Gastrocnemius medialis (tissue), 4 donors: ENCODE data around the gene ABR. TPM values are rescaled to one million over a fixed set of nuclear protein-coding genes. Genes with fewer than 3 reads are reported as not detected.
A peak's percentile ranks its signal among the peaks of the same experiment; 100 is the strongest.
"Not testable (repeated sequence)": the region's sequence is repeated elsewhere in the genome, so short reads cannot be mapped to it uniquely, and the experiment has no call there.

Source experiments
- ATAC-seq, 2 donors: fragments of 150-250 bp; one replicate each; pipeline ENCODE4 v1.9.1; 2016
- DNase-seq, 2 donors: peaks; one replicate each; pipeline ENCODE4 v3.0.0-alpha.2; 2019
- H3K27ac ChIP-seq, 4 donors: fragments of 200-600 bp; sonication (generic); 1 replicate in 1 of 4; 2 replicates in 3 of 4; pipeline ENCODE4 v1.5.1; 2016 to 2018; ENCODE audit warnings: mild to moderate bottlenecking in 2 of 4, moderate library complexity in 1 of 4
- H3K27me3 ChIP-seq, 3 donors: fragments of 200-600 bp; sonication (generic) in 2 of 3; 1 replicate in 1 of 3; 2 replicates in 2 of 3; pipeline versions ENCODE4 v1.5.1 to v1.6.0; 2016 to 2019; ENCODE audit warnings: mild to moderate bottlenecking in 1 of 3, moderate library complexity in 1 of 3
- H3K36me3 ChIP-seq, 2 donors: fragments of 200-600 bp; sonication (generic) in 1 of 2; one replicate each; pipeline ENCODE4 v1.5.1; 2017 to 2018
- H3K4me1 ChIP-seq, 2 donors: fragments of 200-600 bp; sonication (generic) in 1 of 2; one replicate each; pipeline ENCODE4 v1.5.1; 2016 to 2017; ENCODE audit warnings: mild to moderate bottlenecking in 2 of 2
- H3K4me3 ChIP-seq, 4 donors: fragments of 200-600 bp; sonication (generic) in 3 of 4; 1 replicate in 1 of 4; 2 replicates in 3 of 4; pipeline ENCODE4 v1.5.1; 2016 to 2019; ENCODE audit warnings: mild to moderate bottlenecking in 2 of 4
- H3K9me3 ChIP-seq, 3 donors: fragments of 200-600 bp; sonication (generic) in 2 of 3; 1 replicate in 1 of 3; 2 replicates in 2 of 3; pipeline ENCODE4 v1.5.1; 2016 to 2019
- CTCF ChIP-seq, 5 experiments: fragments of 450-650 bp in 3 of 5; fragments of 200-600 bp in 2 of 5; sonication (generic) in 2 of 5; IDR thresholded peaks in 4 of 5; conservative IDR thresholded peaks in 1 of 5; 1 replicate in 4 of 5; 2 replicates in 1 of 5; pipeline ENCODE4 v1.5.1; 2016 to 2019; ENCODE audit warnings: antibody characterized with exemption in 5 of 5, mild to moderate bottlenecking in 3 of 5, moderate library complexity in 3 of 5
- POLR2A ChIP-seq, 2 donors: fragments of 450-650 bp; IDR thresholded peaks; one replicate each; pipeline ENCODE4 v1.6.1; 2017; ENCODE audit warnings: antibody characterized with exemption in 2 of 2, mild to moderate bottlenecking in 2 of 2, moderate library complexity in 2 of 2
- in situ Hi-C, 4 donors: fragments of 200-750 bp; cut with MboI; loops; one replicate each; pipeline versions ENCODE4 v1.15.0 to v1.8.0; 2017; ENCODE audit warnings: low sequenced_read_pairs in 4 of 4
- intact Hi-C: fragments of 100-400 bp; cut with DNase I; formaldehyde crosslinking; loops from one replicate; pipeline ENCODE4 v1.15.1; 2023; ENCODE audit warnings: low total_unique reads
- total RNA-seq, 4 donors: library from RNA; depleted of rRNA; stranded (reverse); fragments of >200 nt; gene quantifications; one replicate each; pipeline versions ENCODE4 v1.1.0 to v1.2.3, GENCODE V29; 2016

The ABR gene
- total RNA-seq, 4 donors from 2014 or later: 9.7 to 15.4 (median 12.8) TPM

GRCh38 chr17:1203111-1203966 is 23.6 kb upstream of the ABR start:
- Histone ChIP-seq H3K27ac (peak overlapping the region; percentile 59 to 76 (median 66)), H3K4me1 (no peaks in the 10 kb centered on the region), H3K27me3 (peaks cover 0 to 9% (median 6%) of the 10 kb centered on the region in 3 donors), H3K4me3 (peak overlapping the region; percentile 55 to 82 (median 62)), H3K36me3 (no peaks in the 10 kb centered on the region), H3K9me3 (no peaks in the 10 kb centered on the region)
- DNase-seq (peak; percentile 35 to 39), ATAC-seq (peak; percentile 41 to 73)
- intact Hi-C loops (no loop called here), in situ Hi-C loops (no loop called here)
- peak in 1 of 5 experiments; percentile 26 for TF ChIP-seq CTCF (IDR thresholded peaks at IDR 0.05 in 4 of 5, conservative IDR thresholded peaks at IDR 0.05 in 1 of 5)
- no peak for TF ChIP-seq POLR2A (IDR thresholded peaks at IDR 0.05)

- Histone ChIP-seq H3K27me3 (peaks cover 0 to 9% (median 6%) of the 10 kb centered on the region in 3 donors), H3K9me3 (no peaks in the 10 kb centered on the region), H3K4me3 (no peak overlapping the region), H3K27ac (no peak overlapping the region), H3K4me1 (no peaks in the 10 kb centered on the region), H3K36me3 (no peaks in the 10 kb centered on the region)
- no peak for DNase-seq
- intact Hi-C loops: no loop called here
- in situ Hi-C loops: no loop called here
- ATAC-seq: no peak
- TF ChIP-seq CTCF (IDR thresholded peaks at IDR 0.05 in 4 of 5, conservative IDR thresholded peaks at IDR 0.05 in 1 of 5): no peak
- TF ChIP-seq POLR2A (IDR thresholded peaks at IDR 0.05): no peak
Observed at GRCh38 chr17:1202291-1202690, 22.5 kb upstream of the ABR start.

- H3K4me3 ChIP-seq: no peak overlapping the region
- no peak for DNase-seq
- in situ Hi-C loops (no loop called here), intact Hi-C loops (no loop called here)
- no peak overlapping the region for H3K27ac ChIP-seq
- H3K9me3 ChIP-seq: no peaks in the 10 kb centered on the region
- ATAC-seq: no peak
- H3K27me3 ChIP-seq: peaks cover 0 to 9% (median 6%) of the 10 kb centered on the region in 3 donors
- no peak for TF ChIP-seq POLR2A (IDR thresholded peaks at IDR 0.05)
- no peak for TF ChIP-seq CTCF (IDR thresholded peaks at IDR 0.05 in 4 of 5, conservative IDR thresholded peaks at IDR 0.05 in 1 of 5)
- H3K4me1 ChIP-seq: no peaks in the 10 kb centered on the region
- H3K36me3 ChIP-seq: no peaks in the 10 kb centered on the region
Observed at GRCh38 chr17:1201132-1201702, 21.4 kb upstream of the ABR start.

GRCh38 chr17:1199271-1199743 is 19.5 kb upstream of the ABR start:
- H3K27me3 ChIP-seq, H3K9me3 ChIP-seq, H3K4me3 ChIP-seq, intact Hi-C loops, in situ Hi-C loops, DNase-seq, H3K27ac ChIP-seq, H3K36me3 ChIP-seq, H3K4me1 ChIP-seq, ATAC-seq: not testable (repeated sequence)

- Histone ChIP-seq H3K9me3 (no peaks in the 10 kb centered on the region), H3K36me3 (no peaks in the 10 kb centered on the region), H3K4me1 (no peaks in the 10 kb centered on the region), H3K4me3 (no peak overlapping the region), H3K27me3 (no peaks in the 10 kb centered on the region), H3K27ac (peak overlapping the region in 3 of 4 donors; percentile 46 to 58 (median 49))
- DNase-seq (peak; percentile 52 to 69), ATAC-seq (peak; percentile 42 to 43)
- in situ Hi-C loops (no loop called here), intact Hi-C loops (no loop called here)
- TF ChIP-seq POLR2A (IDR thresholded peaks at IDR 0.05): no peak
- no peak for TF ChIP-seq CTCF (IDR thresholded peaks at IDR 0.05 in 4 of 5, conservative IDR thresholded peaks at IDR 0.05 in 1 of 5)
Observed at GRCh38 chr17:1197781-1198490, 18.2 kb upstream of the ABR start.
